Kidney epithelial cell (primary cell): ENCODE data around the gene YIF1B. TPM values are rescaled to one million over a fixed set of nuclear protein-coding genes. Genes with fewer than 3 reads are reported as not detected.
A peak's percentile ranks its signal among the peaks of the same experiment; 100 is the strongest.
"Not testable (repeated sequence)": the region's sequence is repeated elsewhere in the genome, so short reads cannot be mapped to it uniquely, and the experiment has no call there.

Source experiments
- DNase-seq: peaks from one replicate; pipeline ENCODE4 v3.0.0-alpha.2; 2010; ENCODE audit warnings: low read depth
- H3K27me3 ChIP-seq: 2 replicates; pipeline ENCODE4 v1.6.0; 2011; ENCODE audit warnings: low read length; ENCODE audit not compliant: control insufficient read depth, insufficient read depth
- H3K36me3 ChIP-seq: 2 replicates; pipeline ENCODE4 v1.5.1; 2011; ENCODE audit warnings: low read length; ENCODE audit not compliant: control insufficient read depth, insufficient read depth
- H3K4me3 ChIP-seq: 2 replicates; pipeline ENCODE4 v1.5.1; 2011; ENCODE audit warnings: low read depth, mild to moderate bottlenecking, control low read depth, low read length
- CTCF ChIP-seq: IDR thresholded peaks from 2 replicates; pipeline ENCODE4 v1.5.1; 2011; ENCODE audit warnings: mild to moderate bottlenecking, moderate library complexity, low read length, control low read depth, inconsistent platforms; ENCODE audit not compliant: insufficient read depth, poor library complexity, severe bottlenecking
- total RNA-seq: library from RNA; depleted of rRNA; stranded (reverse); fragments of >200 nt; gene quantifications from 2 replicates; pipeline ENCODE4 v1.2.3, GENCODE V29; 2015

The YIF1B gene
- total RNA-seq, 1 donor from 2014 or later: 66.7 TPM

GRCh38 chr19:38351865-38352395 lies 36.2 kb upstream of the YIF1B start:
- Histone ChIP-seq H3K27me3 (peaks cover 15% of the 10 kb centered on the region), H3K4me3 (no peak overlapping the region), H3K36me3 (no peaks in the 10 kb centered on the region)
- no peak for TF ChIP-seq CTCF
- no peak for DNase-seq

DNA sequence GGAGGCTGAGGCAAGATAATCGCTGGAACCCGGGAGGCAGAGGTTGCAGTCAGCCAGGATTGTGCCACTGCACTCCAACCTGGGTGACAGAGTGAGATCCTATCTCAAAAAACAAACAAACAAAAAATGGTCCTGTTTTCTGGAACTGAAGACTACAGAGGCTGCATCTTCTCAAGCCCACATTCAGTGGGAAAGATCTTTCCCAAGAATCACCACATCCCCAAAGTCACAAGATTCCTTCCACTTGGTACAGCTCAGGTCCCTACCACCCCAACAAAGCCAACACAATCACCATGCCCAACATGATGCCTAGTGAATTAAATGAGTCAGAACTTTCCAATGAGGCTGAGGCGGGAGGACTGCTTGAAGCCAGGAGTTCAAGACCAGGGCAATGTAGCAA lies 35.1 kb upstream of the YIF1B start:
- no peak for DNase-seq
- no peak overlapping the region for H3K4me3 ChIP-seq
- H3K36me3 ChIP-seq: no peaks in the 10 kb centered on the region
- TF ChIP-seq CTCF: no peak
- H3K27me3 ChIP-seq: peaks cover 6% of the 10 kb centered on the region

DNA sequence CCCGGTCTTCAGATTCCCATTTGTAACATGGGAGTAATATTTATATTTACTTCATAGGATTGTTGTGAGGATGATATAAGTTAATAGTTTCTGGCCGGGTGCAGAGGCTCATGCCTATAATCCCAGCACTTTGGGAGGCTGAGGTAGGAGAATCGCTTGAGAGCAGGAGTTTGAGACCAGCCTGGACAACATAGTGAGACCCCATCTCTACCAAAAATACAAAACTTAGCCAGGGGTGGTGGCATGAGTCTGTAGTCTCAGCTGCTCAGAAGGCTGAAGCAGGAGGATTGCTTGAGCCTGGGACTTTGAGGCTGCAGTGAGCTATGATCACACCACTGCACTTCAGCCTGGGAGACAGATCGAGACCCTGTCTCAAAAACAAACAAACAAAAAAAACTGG lies 31.1 kb upstream of the YIF1B start:
- no peak for DNase-seq
- TF ChIP-seq CTCF: no peak
- Histone ChIP-seq H3K4me3 (no peak overlapping the region), H3K36me3 (no peaks in the 10 kb centered on the region), H3K27me3 (no peaks in the 10 kb centered on the region)

DNA sequence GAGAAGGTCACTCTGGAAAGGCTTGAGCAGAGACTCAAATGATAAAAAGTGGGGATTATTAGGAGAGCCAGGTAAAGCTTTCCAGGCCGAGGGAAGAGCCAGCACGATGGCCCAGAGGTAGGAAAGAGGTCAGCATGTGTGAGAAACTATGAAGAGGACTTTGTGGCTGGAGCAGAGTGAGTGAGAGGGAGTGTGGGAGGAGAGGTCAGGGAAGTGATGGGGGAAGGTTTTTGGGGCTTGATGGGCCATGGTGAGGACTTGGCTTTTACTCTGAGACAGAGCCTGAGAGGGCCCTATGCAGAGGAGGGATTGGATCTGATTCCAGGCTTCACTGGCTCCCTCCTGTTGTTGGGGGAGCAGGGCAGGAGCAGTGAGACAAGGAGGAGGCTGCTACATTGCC lies 25.2 kb upstream of the YIF1B start:
- no peak for DNase-seq
- Histone ChIP-seq H3K27me3 (no peaks in the 10 kb centered on the region), H3K36me3 (no peaks in the 10 kb centered on the region), H3K4me3 (no peak overlapping the region)
- TF ChIP-seq CTCF: no peak

DNA sequence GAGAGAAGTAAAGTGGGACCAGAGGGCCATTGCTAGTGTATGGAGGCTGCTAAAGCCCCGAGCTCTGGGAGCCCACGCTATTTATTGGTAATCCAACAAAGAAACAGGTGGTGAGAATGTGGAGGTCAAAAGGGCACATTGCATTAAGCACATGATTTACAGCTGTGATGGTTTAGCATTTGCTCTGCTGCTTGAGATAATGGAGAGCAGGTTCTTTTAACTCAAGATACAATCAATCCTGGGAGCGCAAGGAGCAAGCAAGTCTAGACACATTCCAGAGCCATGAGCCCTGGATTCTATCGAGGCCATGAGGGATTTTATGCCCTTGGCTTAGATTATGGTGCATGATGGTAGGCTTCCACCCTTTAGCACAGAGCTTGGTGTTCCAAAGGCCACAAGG lies 23.3 kb upstream of the YIF1B start:
- DNase-seq, H3K36me3 ChIP-seq, H3K27me3 ChIP-seq, H3K4me3 ChIP-seq: not testable (repeated sequence)

GRCh38 chr19:38337360-38337653 lies 21.6 kb upstream of the YIF1B start:
- H3K27me3 ChIP-seq: no peaks in the 10 kb centered on the region
- H3K36me3 ChIP-seq: no peaks in the 10 kb centered on the region
- peak overlapping the region; percentile 33 for H3K4me3 ChIP-seq
- TF ChIP-seq CTCF: no peak
- DNase-seq: no peak
